HepG2 (cell line): Measurements from ENCODE around the gene ERLIN1.

Source experiments
- FOSL1 ChIP-seq: sonication (generic); formaldehyde crosslinking; IDR thresholded peaks from 2 replicates; pipeline ENCODE4 v1.9.0; 2021; ENCODE audit warnings: missing genetic modification reagents, borderline replicate concordance
- THAP11 ChIP-seq: IDR thresholded peaks from 2 replicates; pipeline ENCODE4 v1.6.1; 2016; ENCODE audit warnings: missing biosample characterization, missing genetic modification reagents
- ZNF720 ChIP-seq: sonication (generic); formaldehyde crosslinking; IDR thresholded peaks from 2 replicates; pipeline ENCODE4 v1.4.0; 2020; ENCODE audit warnings: missing genetic modification reagents
- TF ChIP-seq, protein P1 (sequence below): sonication (generic); formaldehyde crosslinking; IDR thresholded peaks from 2 replicates; pipeline ENCODE4 v1.5.0; 2020; ENCODE audit warnings: mild to moderate bottlenecking, missing genetic modification reagents, moderate library complexity

DNA sequence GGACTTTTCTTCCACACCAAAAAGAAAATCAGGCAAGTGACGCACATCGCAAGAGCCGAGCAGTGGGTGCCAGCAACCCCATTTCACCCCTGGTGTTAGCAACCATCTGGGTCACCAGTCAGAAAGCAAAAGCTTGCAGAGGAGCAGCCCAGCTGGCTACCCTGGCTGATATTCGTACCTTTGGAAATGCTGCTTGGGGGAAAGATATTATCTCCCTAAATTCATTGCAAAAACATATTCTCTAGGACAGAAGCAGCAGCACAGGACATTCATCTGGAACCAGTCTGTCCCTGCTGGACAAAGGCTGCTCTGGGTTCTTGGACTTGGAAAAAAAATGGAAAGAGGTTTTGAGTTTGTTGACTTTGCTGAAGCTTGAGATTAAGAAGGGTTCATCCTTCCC lies 45.8 kb downstream of the ERLIN1 start:
- TF ChIP-seq THAP11 (CRISPR knock-in tag) (no peak), ZNF720 (no peak), FOSL1 (CRISPR knock-in tag) (no peak)
- TF ChIP-seq, protein P1, sequence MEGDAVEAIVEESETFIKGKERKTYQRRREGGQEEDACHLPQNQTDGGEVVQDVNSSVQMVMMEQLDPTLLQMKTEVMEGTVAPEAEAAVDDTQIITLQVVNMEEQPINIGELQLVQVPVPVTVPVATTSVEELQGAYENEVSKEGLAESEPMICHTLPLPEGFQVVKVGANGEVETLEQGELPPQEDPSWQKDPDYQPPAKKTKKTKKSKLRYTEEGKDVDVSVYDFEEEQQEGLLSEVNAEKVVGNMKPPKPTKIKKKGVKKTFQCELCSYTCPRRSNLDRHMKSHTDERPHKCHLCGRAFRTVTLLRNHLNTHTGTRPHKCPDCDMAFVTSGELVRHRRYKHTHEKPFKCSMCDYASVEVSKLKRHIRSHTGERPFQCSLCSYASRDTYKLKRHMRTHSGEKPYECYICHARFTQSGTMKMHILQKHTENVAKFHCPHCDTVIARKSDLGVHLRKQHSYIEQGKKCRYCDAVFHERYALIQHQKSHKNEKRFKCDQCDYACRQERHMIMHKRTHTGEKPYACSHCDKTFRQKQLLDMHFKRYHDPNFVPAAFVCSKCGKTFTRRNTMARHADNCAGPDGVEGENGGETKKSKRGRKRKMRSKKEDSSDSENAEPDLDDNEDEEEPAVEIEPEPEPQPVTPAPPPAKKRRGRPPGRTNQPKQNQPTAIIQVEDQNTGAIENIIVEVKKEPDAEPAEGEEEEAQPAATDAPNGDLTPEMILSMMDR (CRISPR knock-in tag), result no peak
